ENCODE data around the gene YPEL3. TPM values are rescaled to one million over a fixed set of nuclear protein-coding genes. Genes with fewer than 3 reads are reported as not detected.

YPEL3 gene
- total RNA-seq, 2 donors from 2014 or later = 129 to 140 TPM

DNA sequence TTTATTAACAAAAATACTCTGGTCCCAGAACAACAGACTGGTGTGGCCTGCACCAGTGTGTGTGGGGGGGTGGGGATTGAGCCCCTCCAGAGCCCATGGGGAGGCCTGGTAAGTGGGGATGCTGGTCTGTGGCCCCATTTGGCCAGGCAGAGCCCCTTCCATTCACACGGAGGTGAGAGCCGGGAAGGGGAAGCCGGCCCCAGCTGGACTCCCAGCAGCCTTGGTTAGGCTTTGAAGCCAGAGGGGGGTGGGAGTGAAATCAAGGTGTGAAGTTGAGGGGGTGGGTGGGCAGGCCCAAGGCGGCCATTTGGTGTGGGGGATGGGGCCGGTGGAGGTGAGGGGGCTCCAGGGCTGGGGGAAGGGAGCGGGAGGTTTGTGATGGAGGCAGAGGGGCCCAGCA lies 10.2 kb downstream of the YPEL3 start:
- Histone ChIP-seq H3K9me3 (no peaks in the 10 kb centered on the region), H3K27ac (peak overlapping the region; percentile 12 to 61), H3K36me3 (peaks cover 47% of the 10 kb centered on the region), H3K4me1 (peaks cover 0 to 12% of the 10 kb centered on the region in 2 donors), H3K4me3 (no peak overlapping the region), H3K27me3 (no peaks in the 10 kb centered on the region)
- no peak for DNase-seq (ENCODE audit: low spot score)
- TF ChIP-seq, protein P1, sequence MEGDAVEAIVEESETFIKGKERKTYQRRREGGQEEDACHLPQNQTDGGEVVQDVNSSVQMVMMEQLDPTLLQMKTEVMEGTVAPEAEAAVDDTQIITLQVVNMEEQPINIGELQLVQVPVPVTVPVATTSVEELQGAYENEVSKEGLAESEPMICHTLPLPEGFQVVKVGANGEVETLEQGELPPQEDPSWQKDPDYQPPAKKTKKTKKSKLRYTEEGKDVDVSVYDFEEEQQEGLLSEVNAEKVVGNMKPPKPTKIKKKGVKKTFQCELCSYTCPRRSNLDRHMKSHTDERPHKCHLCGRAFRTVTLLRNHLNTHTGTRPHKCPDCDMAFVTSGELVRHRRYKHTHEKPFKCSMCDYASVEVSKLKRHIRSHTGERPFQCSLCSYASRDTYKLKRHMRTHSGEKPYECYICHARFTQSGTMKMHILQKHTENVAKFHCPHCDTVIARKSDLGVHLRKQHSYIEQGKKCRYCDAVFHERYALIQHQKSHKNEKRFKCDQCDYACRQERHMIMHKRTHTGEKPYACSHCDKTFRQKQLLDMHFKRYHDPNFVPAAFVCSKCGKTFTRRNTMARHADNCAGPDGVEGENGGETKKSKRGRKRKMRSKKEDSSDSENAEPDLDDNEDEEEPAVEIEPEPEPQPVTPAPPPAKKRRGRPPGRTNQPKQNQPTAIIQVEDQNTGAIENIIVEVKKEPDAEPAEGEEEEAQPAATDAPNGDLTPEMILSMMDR (IDR thresholded peaks at IDR 0.05) = no peak

DNA sequence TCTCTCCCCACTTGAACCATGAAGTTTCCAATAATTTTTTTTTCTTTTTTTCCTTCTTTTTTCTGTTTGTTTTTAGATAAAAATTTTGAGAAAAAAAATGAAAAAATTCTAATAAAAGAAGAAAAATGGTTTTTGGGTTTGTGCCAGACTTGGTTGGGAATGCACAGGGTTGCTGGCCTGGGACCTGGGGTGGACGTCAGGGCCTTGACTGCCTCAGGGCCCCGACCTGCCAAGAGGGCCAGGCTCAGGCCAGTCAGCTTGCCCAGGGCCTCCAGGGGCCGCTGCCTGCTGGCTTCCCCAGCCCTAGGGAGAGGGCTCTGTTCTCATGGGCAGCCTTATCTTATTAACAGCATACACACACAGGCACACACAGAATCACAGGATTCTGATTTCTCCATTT lies 10.8 kb downstream of the YPEL3 start:
- DNase-seq (ENCODE audit: low spot score) = no peak
- H3K4me3 ChIP-seq = no peak overlapping the region
- H3K9me3 ChIP-seq = no peaks in the 10 kb centered on the region
- TF ChIP-seq, protein P1 (IDR thresholded peaks at IDR 0.05) = no peak
- H3K27me3 ChIP-seq = no peaks in the 10 kb centered on the region
- peaks cover 52% of the 10 kb centered on the region for H3K36me3 ChIP-seq
- peak overlapping the region; percentile 12 to 61 for H3K27ac ChIP-seq
- peaks cover 0 to 11% of the 10 kb centered on the region in 2 donors for H3K4me1 ChIP-seq

DNA sequence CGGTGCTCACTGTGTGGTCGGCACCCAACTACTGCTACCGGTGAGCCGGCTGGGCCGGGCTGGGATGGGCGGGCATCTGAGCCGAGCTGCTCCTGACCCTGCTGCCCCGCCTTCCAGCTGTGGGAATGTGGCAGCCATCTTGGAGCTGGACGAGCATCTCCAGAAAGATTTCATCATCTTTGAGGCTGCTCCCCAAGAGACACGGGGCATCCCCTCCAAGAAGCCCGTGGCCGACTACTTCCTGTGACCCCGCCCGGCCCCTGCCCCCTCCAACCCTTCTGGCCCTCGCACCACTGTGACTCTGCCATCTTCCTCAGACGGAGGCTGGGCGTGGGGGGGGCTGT lies 11.2 kb downstream of the YPEL3 start:
- DNase-seq (ENCODE audit: low spot score) = no peak
- H3K9me3 ChIP-seq = no peaks in the 10 kb centered on the region
- H3K27ac ChIP-seq = peak overlapping the region in 1 of 2 donors; percentile 61
- peaks cover 54% of the 10 kb centered on the region for H3K36me3 ChIP-seq
- H3K4me3 ChIP-seq = no peak overlapping the region
- TF ChIP-seq, protein P1 (IDR thresholded peaks at IDR 0.05) = no peak
- no peaks in the 10 kb centered on the region for H3K27me3 ChIP-seq
- H3K4me1 ChIP-seq = peaks cover 0 to 11% of the 10 kb centered on the region in 2 donors

DNA sequence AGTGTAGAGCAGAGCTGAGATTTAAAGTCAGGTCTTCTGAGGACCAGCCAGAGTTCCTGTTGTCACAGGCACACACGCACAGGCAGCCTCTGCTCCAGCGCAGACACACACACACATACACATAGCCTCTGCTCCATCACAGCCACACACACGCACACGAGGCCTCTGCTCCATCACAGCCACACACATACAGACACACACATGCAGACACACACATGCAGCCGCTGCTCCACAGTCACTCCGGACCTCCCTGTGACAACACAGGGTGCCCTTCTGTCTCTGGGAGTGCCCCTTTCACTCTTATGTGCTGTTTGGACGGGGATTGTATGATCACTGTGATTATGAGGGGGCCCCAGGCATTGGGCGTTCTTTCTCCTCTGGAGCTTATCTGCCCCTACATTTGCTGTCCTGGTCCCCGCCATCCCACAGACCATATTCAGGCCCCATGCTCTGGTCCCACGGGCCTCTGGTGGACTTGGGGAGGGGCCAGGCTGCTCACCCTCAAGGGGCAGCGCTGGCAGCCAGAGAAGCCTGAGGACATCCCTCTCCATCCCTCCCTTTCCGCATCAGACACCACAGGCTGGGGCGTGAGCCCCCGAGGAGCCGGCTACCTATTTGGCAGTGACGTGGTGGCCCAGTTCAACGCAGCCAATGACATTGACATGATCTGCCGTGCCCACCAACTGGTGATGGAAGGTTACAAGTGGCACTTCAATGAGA lies 11.8 kb downstream of the YPEL3 start:
- no peak overlapping the region for H3K4me3 ChIP-seq
- no peak for DNase-seq (ENCODE audit: low spot score)
- peak overlapping the region in 1 of 2 donors; percentile 61 for H3K27ac ChIP-seq
- no peaks in the 10 kb centered on the region for H3K9me3 ChIP-seq
- peaks cover 59% of the 10 kb centered on the region for H3K36me3 ChIP-seq
- no peaks in the 10 kb centered on the region for H3K27me3 ChIP-seq
- TF ChIP-seq, protein P1 (IDR thresholded peaks at IDR 0.05) = no peak
- peaks cover 0 to 11% of the 10 kb centered on the region in 2 donors for H3K4me1 ChIP-seq

DNA sequence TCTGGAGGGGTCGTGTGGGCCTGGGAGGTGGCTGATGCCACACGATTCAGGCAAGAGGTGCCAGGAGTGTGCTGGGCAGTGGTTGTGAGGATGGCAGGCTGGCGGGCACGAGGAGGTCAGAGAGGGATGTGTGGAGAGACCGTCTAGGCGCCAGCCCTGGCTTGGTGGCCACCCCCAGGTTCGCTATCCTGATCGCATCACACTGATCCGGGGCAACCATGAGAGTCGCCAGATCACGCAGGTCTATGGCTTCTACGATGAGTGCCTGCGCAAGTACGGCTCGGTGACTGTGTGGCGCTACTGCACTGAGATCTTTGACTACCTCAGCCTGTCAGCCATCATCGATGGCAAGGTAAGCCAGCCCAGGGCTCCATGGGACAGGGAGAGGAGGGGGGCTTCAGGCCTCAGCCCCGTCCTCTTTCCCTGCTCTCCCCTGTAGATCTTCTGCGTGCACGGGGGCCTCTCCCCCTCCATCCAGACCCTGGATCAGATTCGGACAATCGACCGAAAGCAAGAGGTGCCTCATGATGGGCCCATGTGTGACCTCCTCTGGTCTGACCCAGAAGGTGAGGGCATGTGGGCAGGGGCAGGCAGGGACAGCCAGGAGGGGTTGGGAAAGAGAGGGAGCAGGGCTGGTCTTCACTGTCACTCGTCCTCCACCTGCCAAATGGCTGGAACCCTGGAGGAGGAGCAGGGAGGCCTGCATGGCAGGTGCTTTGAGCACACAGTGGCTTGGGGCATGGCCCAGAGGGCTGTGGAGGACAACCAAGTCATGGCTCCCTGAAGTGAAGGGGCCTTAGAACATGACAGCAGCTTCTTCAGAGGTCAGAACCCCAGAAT lies 12.6 kb downstream of the YPEL3 start:
- DNase-seq (ENCODE audit: low spot score) = no peak
- H3K27ac ChIP-seq = no peak overlapping the region
- H3K9me3 ChIP-seq = no peaks in the 10 kb centered on the region
- peaks cover 0 to 15% of the 10 kb centered on the region in 2 donors for H3K4me1 ChIP-seq
- H3K4me3 ChIP-seq = no peak overlapping the region
- no peaks in the 10 kb centered on the region for H3K27me3 ChIP-seq
- TF ChIP-seq, protein P1 (IDR thresholded peaks at IDR 0.05) = no peak
- H3K36me3 ChIP-seq = peaks cover 63% of the 10 kb centered on the region

Measured in right atrium auricular region (tissue), 2 donors.